ENCODE results near the gene OPCML.

DNA sequence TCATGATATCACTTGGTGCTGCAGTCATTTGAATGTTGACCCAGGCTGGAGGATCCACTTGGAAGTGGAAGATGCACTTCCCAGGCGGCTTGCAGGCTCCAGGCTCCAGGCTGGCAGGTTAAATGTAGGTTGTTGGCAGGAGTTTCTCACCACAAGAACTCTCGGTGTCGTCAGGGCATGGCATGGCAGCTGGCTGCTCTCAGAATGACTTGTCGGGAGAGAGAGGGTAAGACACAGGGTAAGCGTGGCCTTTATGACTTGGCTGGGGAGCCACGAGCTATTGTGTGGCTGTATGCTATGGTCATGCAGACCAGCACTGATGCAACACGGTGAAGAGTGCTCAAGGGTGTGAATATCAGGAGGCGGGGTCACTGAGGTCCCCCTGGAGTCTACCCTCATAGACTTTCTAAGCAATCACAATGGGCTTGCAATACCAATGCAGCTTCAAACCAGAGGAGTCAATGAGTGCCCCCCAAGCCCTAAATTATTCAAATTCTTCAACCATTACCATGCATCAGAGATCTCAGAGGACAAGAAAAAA is 1027.7 kb downstream of the OPCML start:
- TF ChIP-seq, protein P1, sequence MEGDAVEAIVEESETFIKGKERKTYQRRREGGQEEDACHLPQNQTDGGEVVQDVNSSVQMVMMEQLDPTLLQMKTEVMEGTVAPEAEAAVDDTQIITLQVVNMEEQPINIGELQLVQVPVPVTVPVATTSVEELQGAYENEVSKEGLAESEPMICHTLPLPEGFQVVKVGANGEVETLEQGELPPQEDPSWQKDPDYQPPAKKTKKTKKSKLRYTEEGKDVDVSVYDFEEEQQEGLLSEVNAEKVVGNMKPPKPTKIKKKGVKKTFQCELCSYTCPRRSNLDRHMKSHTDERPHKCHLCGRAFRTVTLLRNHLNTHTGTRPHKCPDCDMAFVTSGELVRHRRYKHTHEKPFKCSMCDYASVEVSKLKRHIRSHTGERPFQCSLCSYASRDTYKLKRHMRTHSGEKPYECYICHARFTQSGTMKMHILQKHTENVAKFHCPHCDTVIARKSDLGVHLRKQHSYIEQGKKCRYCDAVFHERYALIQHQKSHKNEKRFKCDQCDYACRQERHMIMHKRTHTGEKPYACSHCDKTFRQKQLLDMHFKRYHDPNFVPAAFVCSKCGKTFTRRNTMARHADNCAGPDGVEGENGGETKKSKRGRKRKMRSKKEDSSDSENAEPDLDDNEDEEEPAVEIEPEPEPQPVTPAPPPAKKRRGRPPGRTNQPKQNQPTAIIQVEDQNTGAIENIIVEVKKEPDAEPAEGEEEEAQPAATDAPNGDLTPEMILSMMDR (IDR thresholded peaks at IDR 0.05): no peak
- TF ChIP-seq EZH2 (IDR thresholded peaks at IDR 0.05; ENCODE audit: borderline replicate concordance, insufficient read depth, low read depth, low read length, poor library complexity, severe bottlenecking): no peak
